PC-3 (cell line): ENCODE results near the gene ZNF860. TPM values are rescaled to one million over a fixed set of nuclear protein-coding genes. Genes with fewer than 3 reads are reported as not detected.
A peak's percentile ranks its signal among the peaks of the same experiment; 100 is the strongest.

ENCODE experiments used
- ATAC-seq: fragments of 200-7000 bp; cut with Tn5 transposase; 2 replicates; pipeline ENCODE4 v1.9.1; 2020; ENCODE audit warnings: mild to moderate bottlenecking, moderate library complexity
- BruUV-seq: library from RNA; stranded (reverse); fragments of 400-500 nt; replicated peaks from 2 replicates; lab custom pipeline; 2021; lab: Mats Ljungman, UMichigan
- CTCF ChIA-PET: fragments of 300-600 bp; sonication (Branson Sonifier 250); formaldehyde crosslinking; loops from one replicate; lab custom pipeline; 2022; ENCODE audit warnings: antibody characterized with exemption; lab: Charles Lee
- POLR2A ChIA-PET: fragments of 300-600 bp; sonication (Branson Sonifier 250); formaldehyde crosslinking; loops from one replicate; lab custom pipeline; 2022; ENCODE audit warnings: antibody characterized with exemption; ENCODE audit not compliant: unreplicated experiment; lab: Charles Lee
- DNase-seq: peaks from one replicate; pipeline ENCODE4 v3.0.0-alpha.2; 2015
- H2AFZ ChIP-seq: fragments of 300-600 bp; sonication (generic); 2 replicates; pipeline ENCODE4 v1.6.0; 2016; ENCODE audit warnings: antibody characterized with exemption, low read length
- H3F3A ChIP-seq: fragments of 300-600 bp; sonication (generic); one replicate; pipeline ENCODE4 v1.6.0; 2017; ENCODE audit warnings: antibody characterized with exemption, low read length, control low read depth, mild to moderate bottlenecking; ENCODE audit not compliant: unreplicated experiment
- H3K27ac ChIP-seq: fragments of 300-600 bp; sonication (generic); 2 replicates; pipeline ENCODE4 v1.5.1; 2016; ENCODE audit warnings: mild to moderate bottlenecking, low read length
- H3K27me3 ChIP-seq: fragments of 300-600 bp; sonication (generic); 2 replicates; pipeline ENCODE4 v1.6.1; 2016; ENCODE audit warnings: low read length, mixed read lengths
- H3K36me3 ChIP-seq: fragments of 300-600 bp; sonication (generic); 2 replicates; pipeline ENCODE4 v1.6.1; 2016; ENCODE audit warnings: low read depth, mixed run types, low read length, mixed read lengths
- H3K4me1 ChIP-seq: fragments of 300-600 bp; sonication (generic); 2 replicates; pipeline ENCODE4 v1.5.1; 2016; ENCODE audit warnings: low read length; ENCODE audit not compliant: insufficient read depth
- H3K4me2 ChIP-seq: fragments of 300-600 bp; sonication (generic); 2 replicates; pipeline ENCODE4 v1.6.0; 2016; ENCODE audit warnings: low read length
- H3K4me3 ChIP-seq: fragments of 300-600 bp; sonication (generic); 2 replicates; pipeline ENCODE4 v1.5.1; 2016; ENCODE audit warnings: mild to moderate bottlenecking, low read length, mixed read lengths
- H3K79me2 ChIP-seq: fragments of 300-600 bp; sonication (generic); 2 replicates; pipeline ENCODE4 v1.6.1; 2017; ENCODE audit warnings: low read length, mixed read lengths
- H3K9ac ChIP-seq: fragments of 300-600 bp; sonication (generic); 2 replicates; pipeline ENCODE4 v1.6.0; 2016; ENCODE audit warnings: mild to moderate bottlenecking, low read length
- H3K9me2 ChIP-seq: fragments of 300-600 bp; sonication (generic); replicated peaks from 2 replicates; pipeline ENCODE4 v1.6.1; 2016; ENCODE audit warnings: mixed run types, low read length, mixed read lengths
- H3K9me3 ChIP-seq: fragments of 300-600 bp; sonication (generic); 2 replicates; pipeline ENCODE4 v1.6.1; 2016; ENCODE audit warnings: low read length, mixed read lengths
- H4K20me1 ChIP-seq: fragments of 300-600 bp; sonication (generic); 2 replicates; pipeline ENCODE4 v1.6.1; 2016; ENCODE audit warnings: low read length, mixed read lengths
- EZH2 ChIP-seq: fragments of 300-600 bp; sonication (generic); IDR thresholded peaks from one replicate; pipeline ENCODE4 v1.6.1; 2017; ENCODE audit warnings: antibody characterized with exemption, mild to moderate bottlenecking, low read length; ENCODE audit not compliant: unreplicated experiment
- EZH2phosphoT487 ChIP-seq: fragments of 300-600 bp; sonication (generic); IDR thresholded peaks from 2 replicates; pipeline ENCODE4 v1.6.1; 2018; ENCODE audit warnings: mild to moderate bottlenecking, antibody characterized with exemption, low read length, borderline replicate concordance
- intact Hi-C: fragments of 100-400 bp; cut with micrococcal nuclease; formaldehyde crosslinking; loops from 2 replicates; pipeline ENCODE4 v1.9.0; 2023
- total RNA-seq: library from RNA; depleted of rRNA; stranded (reverse); fragments of >200 nt; gene quantifications from 2 replicates; pipeline ENCODE4 v1.2.3, GENCODE V29; 2014; rRNA removed
- TF ChIP-seq, protein P1 (sequence below): fragments of 300-600 bp; sonication (generic); conservative IDR thresholded peaks from 2 replicates; pipeline ENCODE4 v1.5.1; 2017; ENCODE audit warnings: antibody characterized with exemption, low read depth, mild to moderate bottlenecking, low read length

Gene ZNF860
- total RNA-seq, 1 experiment from 2014 or later = 10.5 TPM

DNA sequence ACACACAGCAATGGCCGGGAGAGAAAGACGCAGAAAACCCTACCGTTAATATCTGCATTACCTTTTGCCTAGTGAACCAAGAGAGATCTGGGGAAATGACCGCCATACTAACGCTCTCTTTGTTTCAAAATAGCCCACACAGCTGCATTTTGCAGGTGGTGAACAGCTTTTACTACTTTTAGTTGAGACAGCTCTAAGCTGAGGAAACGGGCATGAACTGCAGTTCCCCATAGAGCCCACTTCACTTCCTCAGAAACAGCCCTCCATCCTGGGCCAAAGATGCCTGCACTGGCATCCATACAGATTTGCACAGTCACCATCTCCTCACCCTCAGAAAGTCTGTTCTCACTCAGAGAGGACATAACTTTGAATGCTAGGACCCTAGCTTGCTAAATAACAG lies 45.0 kb downstream of the ZNF860 start:
- POLR2A ChIA-PET = no interaction called here

DNA sequence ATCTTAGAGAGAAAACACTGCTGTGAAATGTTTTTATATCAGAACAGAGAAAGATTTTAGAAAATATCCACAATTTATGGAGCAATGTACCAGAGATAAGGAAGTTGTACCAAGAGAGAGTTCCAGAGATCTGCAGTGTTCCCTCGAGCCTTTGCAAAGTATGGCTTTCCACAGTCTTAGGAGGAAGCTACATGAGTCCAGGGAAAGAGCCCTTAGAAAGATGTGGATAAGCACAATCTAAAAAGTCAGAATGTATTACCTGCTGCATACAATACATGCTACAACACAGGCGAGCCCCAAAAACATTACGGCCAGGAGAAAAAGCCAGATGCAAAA lies 56.4 kb downstream of the ZNF860 start:
- BruUV-seq = no TSS peak

More for the DNA sequence above, 45.0 kb downstream of the ZNF860 start:
- intact Hi-C loops = no loop called here
- Histone ChIP-seq H3K4me1 (0 out of 2 replicates have a peak, but pooled peaks cover 4% of the 10 kb centered on the region), H3K36me3 (no peaks in the 10 kb centered on the region), H3K27ac (no peak overlapping the region), H3K9ac (no peak overlapping the region), H4K20me1 (no peaks in the 10 kb centered on the region), H3F3A (no peaks in the 10 kb centered on the region), H3K9me3 (no peaks in the 10 kb centered on the region), H2AFZ (no peak overlapping the region), H3K4me3 (no peak overlapping the region), H3K9me2 (no peaks in the 10 kb centered on the region), H3K27me3 (no peaks in the 10 kb centered on the region), H3K79me2 (no peaks in the 10 kb centered on the region), H3K4me2 (no peak overlapping the region)
- DNase-seq (no peak), ATAC-seq (no peak)
- no TSS peak for BruUV-seq
- no peak for TF ChIP-seq EZH2
- no peak for TF ChIP-seq EZH2phosphoT487
- TF ChIP-seq, protein P1, sequence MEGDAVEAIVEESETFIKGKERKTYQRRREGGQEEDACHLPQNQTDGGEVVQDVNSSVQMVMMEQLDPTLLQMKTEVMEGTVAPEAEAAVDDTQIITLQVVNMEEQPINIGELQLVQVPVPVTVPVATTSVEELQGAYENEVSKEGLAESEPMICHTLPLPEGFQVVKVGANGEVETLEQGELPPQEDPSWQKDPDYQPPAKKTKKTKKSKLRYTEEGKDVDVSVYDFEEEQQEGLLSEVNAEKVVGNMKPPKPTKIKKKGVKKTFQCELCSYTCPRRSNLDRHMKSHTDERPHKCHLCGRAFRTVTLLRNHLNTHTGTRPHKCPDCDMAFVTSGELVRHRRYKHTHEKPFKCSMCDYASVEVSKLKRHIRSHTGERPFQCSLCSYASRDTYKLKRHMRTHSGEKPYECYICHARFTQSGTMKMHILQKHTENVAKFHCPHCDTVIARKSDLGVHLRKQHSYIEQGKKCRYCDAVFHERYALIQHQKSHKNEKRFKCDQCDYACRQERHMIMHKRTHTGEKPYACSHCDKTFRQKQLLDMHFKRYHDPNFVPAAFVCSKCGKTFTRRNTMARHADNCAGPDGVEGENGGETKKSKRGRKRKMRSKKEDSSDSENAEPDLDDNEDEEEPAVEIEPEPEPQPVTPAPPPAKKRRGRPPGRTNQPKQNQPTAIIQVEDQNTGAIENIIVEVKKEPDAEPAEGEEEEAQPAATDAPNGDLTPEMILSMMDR = no peak
- CTCF ChIA-PET = interaction anchor here (0.7 kb wide), 1 partner anchor 118 kb away, joined by 3 read pairs; no protein-coding TSS in a partner anchor

DNA sequence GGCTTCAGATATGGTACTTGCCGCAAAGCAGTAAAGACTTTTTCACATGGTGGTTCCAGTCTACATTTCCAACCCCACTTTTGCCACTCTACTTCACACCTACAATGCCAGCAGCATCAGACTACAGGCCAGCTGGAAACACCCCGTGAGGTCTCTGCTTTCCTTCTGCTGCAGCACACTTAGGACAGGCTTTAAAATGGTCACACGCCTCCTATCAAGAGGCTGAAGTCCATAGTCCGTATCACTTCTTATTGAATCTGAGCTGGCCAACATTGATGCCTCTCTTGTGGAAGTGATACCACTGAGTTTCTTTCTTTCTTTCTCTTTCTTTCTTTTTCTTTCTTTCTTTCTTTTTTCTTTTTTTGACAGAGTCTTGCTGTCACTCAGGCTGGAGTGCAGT lies 59.8 kb downstream of the ZNF860 start:
- H3K27ac ChIP-seq = no peak overlapping the region
- POLR2A ChIA-PET = no interaction called here
- CTCF ChIA-PET = no interaction called here
- no peak overlapping the region for H2AFZ ChIP-seq
- H4K20me1 ChIP-seq = no peaks in the 10 kb centered on the region
- H3K9me3 ChIP-seq = 0 out of 2 replicates have a peak, but pooled peaks cover 7% of the 10 kb centered on the region
- H3F3A ChIP-seq = peaks cover 5% of the 10 kb centered on the region
- H3K4me1 ChIP-seq = peaks cover 36% of the 10 kb centered on the region
- no peaks in the 10 kb centered on the region for H3K36me3 ChIP-seq
- H3K27me3 ChIP-seq = no peaks in the 10 kb centered on the region
- TF ChIP-seq, protein P1 = no peak
- no peak for TF ChIP-seq EZH2
- no peak for TF ChIP-seq EZH2phosphoT487
- no TSS peak for BruUV-seq
- no peak for DNase-seq
- H3K4me3 ChIP-seq = no peak overlapping the region
- ATAC-seq = no peak
- intact Hi-C loops = no loop called here
- no peaks in the 10 kb centered on the region for H3K79me2 ChIP-seq
- no peaks in the 10 kb centered on the region for H3K9me2 ChIP-seq
- H3K4me2 ChIP-seq = no peak overlapping the region
- H3K9ac ChIP-seq = no peak overlapping the region

More for the DNA sequence above, 56.4 kb downstream of the ZNF860 start:
- H3K9me3 ChIP-seq = 0 out of 2 replicates have a peak, but pooled peaks cover 7% of the 10 kb centered on the region
- peak overlapping the region; percentile 26 for H3K27ac ChIP-seq
- intact Hi-C loops = no loop called here
- H3K27me3 ChIP-seq = no peaks in the 10 kb centered on the region
- no peak overlapping the region for H3K4me3 ChIP-seq
- TF ChIP-seq EZH2 (no peak), EZH2phosphoT487 (no peak)
- TF ChIP-seq, protein P1 = no peak
- no peaks in the 10 kb centered on the region for H3F3A ChIP-seq
- no peak overlapping the region for H3K9ac ChIP-seq
- ATAC-seq = peak; percentile 40
- no peaks in the 10 kb centered on the region for H3K79me2 ChIP-seq
- ChIA-PET POLR2A (interaction anchor here (0.5 kb wide), 1 partner anchor 71 kb away, joined by 3 read pairs; no protein-coding TSS in a partner anchor), CTCF (interaction anchor here (0.7 to 1.2 kb wide), 2 partner anchors 19 to 101 kb away, joined by 3 to 5 read pairs; no protein-coding TSS in a partner anchor)
- H3K4me2 ChIP-seq = peak overlapping the region; percentile 34
- no peak for DNase-seq
- H4K20me1 ChIP-seq = no peaks in the 10 kb centered on the region
- H3K4me1 ChIP-seq = peaks cover 17% of the 10 kb centered on the region
- H3K36me3 ChIP-seq = no peaks in the 10 kb centered on the region
- H2AFZ ChIP-seq = peak overlapping the region; percentile 44
- no peaks in the 10 kb centered on the region for H3K9me2 ChIP-seq

Other genes with a start within 250 kb of the ZNF860 start
- gene OSBPL10, start 488 bp upstream of the ZNF860 start, total RNA-seq = 34.6 and 48.0 TPM in 2 replicates
- 33.7 and 42.8 TPM in 2 replicates for gene GPD1L, start 124.9 kb downstream of the ZNF860 start, total RNA-seq